Right hindlimb (tissue), 1 donor: ENCODE results near the gene REL.
"Not testable (repeated sequence)": the region's sequence is repeated elsewhere in the genome, so short reads cannot be mapped to it uniquely, and the experiment has no call there.

Experiments used
- DNase-seq: peaks from one replicate; pipeline ENCODE4 v3.0.0-alpha.2; 2018

Gene REL

GRCh38 chr2:60868589-60869273 lies 12.6 kb upstream of the REL start:
- no peak for DNase-seq

- no peak for DNase-seq
These were observed 8.9 kb upstream of the REL start for GRCh38 chr2:60872510-60872928.

GRCh38 chr2:60873381-60873780 lies 8.0 kb upstream of the REL start:
- no peak for DNase-seq

GRCh38 chr2:60875520-60875919 lies 5.9 kb upstream of the REL start:
- DNase-seq, result no peak

GRCh38 chr2:60880643-60881046 lies 729 bp upstream of the REL start:
- no peak for DNase-seq

DNA sequence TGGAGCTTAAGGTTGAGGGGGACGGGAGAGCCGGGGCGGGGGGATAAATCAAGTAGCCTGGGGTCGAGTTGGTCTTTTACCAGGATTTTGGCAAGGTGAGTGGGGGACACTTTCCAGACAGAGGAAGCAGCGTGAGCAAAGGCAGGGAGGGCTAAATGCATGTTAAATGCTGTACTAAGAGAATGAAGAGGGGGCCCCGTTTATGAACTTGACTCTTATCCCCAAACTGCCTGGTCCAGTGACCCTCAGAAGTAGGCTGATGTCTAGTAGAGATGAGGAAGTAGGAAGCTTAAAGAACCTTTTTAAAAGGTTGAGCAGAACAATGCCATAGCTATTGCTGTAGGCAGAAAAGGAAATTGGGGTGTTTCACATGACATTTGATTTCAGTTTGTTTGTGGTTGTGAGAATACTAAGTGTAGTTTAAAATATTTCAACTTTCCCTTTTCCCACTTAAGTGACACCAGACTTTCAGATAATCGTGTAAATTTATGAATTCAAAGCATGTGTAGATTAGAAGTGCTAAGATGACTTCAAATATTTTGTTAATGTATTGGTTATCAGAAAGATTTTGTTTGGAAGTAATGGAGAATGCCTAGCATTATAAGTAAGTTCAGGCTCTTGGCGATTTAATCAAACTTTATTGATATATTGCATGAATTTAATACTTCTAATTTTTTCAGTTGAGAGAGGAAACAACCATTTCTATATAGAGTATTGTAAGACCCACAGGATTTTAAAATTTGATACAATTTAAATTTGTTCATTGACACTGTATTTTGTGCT lies 1.8 kb downstream of the REL start:
- DNase-seq, result peak; percentile 23

DNA sequence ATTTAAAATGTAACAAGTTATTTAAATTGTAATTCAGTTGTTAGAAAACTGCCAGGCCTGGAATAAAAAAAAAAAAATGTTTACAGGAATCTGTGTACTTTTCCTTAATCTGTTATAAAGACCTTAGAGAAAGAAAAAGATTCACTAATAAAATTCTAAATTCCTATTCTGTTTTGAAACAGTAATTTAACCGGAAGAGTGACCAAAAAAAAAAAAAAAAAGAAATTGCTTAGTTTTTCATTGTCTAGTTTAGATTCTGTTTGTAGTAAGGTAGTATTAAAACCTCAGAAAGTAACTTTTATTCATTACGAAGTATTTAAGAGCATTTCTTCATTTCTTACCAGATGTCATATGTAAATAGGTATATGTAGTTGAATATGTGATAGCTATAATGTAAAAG lies 2.5 kb downstream of the REL start:
- no peak for DNase-seq

DNA sequence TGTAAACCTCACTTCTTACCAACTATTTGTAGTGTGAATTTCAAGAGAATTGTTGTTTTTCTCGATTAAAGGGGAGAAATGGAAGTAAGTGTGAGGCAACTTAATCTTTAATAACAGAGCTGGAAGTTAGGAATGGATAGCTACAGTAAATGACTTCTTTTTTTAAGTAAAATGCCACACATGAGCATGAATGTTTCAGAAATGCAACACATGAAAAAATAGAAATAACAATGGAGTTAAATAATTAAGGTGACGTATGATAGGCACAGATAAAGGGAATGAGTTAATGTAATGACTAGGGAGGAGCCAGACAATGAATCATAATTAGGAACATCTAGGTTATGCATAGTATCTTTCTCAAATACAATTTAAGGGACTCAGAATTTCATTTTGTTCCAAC lies 3.4 kb downstream of the REL start:
- DNase-seq, result no peak

DNA sequence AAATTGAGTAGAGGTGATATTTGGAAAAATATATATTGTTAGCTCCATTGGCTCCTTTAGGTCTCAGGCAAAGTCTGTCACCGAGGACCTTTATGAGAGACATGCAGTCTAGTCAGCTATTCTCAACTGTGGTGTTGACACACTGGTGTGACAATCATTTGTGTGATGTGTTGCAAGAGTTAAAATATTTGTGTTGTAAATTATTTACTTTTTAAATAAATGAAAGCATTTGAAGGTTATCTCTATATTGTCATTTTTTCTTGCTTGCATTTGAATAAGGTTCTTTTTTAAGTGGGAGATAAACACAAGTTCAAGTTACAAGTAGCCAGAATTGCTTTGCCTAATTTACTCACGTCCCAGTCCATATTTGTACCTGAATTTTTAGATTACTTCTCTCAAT lies 4.3 kb downstream of the REL start:
- DNase-seq, result no peak

GRCh38 chr2:60886991-60887390 lies 5.6 kb downstream of the REL start:
- no peak for DNase-seq

DNA sequence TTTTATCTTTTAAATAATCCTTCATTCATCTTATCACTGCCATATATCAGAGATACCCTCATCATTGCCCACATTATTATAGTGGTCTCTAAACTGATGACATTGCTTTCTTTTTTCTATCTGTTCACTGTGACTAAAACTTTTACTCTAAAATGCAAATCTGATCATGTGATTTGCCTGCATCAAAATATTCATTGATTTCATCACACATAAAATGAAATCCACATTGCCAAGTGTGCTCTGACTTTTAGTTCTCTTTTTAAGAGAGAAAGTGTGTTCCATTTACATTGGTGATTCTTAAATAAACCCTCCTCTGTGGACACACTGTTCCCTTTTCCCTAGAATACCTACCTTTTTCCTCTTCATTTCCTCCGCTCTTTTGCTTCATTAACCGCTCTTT lies 7.5 kb downstream of the REL start:
- no peak for DNase-seq

DNA sequence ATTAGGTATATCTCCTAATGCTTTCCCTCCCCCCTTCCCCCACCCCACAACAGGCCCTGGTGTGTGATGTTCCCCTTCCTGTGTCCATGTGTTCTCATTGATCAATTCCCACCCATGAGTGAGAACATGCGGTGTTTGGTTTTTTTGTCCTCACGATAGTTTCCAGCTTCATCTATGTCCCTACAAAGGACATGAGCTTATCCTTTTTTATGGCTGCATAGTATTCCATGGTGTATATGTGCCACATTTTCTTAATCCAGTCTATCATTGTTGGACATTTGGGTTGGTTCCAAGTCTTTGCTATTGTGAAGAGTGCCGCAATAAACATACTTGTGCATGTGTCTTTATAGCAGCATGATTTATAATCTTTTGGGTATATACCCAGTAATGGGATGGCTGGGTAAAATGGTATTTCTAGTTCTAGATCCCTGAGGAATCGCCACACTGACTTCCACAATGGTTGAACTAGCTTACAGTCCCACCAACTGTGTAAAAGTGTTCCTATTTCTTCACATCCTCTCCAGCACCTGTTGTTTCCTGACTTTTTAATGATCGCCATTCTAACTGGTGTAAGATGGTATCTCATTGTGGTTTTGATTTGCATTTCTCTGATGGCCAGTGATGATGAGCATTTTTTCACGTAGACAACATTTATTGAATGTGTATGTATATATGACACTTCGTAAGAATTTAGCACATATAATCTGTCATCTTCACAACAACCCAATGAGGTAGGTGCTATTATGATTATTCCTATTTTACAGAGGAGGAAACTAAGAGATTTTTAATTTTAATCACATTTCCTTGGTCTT lies 8.4 kb downstream of the REL start:
- DNase-seq, result not testable (repeated sequence)

DNA sequence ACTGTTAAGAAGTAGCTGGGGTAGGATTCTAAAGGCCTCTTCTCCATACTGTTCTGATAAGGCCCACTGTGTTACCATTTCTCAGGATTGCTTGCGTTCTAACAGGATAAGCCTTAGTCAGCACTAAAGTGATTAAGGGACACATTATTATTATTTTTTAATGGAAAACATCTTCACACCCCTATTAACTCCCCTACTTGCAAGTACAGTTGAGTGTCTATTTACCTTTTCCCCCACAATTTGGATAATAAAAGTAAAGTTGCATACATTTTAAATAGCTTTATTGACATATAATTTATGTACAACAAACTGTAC lies 9.0 kb downstream of the REL start:
- DNase-seq, result no peak

GRCh38 chr2:60891180-60891579 lies 9.8 kb downstream of the REL start:
- no peak for DNase-seq

DNA sequence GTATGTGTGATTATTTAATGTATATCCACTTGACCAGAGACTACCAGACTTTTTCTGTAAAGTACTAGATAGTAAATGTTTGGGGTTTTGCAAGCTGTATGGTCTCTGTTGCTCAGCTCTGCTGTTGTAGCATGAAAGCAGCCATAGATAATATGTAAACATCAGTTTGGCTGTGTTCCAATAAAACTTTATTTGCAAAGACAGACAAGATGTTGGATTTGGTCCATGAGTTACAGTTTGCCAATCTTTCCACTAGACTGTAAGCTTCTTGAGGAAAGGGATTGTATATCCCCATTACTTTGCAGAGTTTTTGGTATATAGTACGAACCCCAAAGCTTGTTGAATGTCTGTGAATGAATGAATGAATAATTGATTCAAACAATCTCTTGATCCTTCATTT lies 17.2 kb downstream of the REL start:
- DNase-seq, result no peak

DNA sequence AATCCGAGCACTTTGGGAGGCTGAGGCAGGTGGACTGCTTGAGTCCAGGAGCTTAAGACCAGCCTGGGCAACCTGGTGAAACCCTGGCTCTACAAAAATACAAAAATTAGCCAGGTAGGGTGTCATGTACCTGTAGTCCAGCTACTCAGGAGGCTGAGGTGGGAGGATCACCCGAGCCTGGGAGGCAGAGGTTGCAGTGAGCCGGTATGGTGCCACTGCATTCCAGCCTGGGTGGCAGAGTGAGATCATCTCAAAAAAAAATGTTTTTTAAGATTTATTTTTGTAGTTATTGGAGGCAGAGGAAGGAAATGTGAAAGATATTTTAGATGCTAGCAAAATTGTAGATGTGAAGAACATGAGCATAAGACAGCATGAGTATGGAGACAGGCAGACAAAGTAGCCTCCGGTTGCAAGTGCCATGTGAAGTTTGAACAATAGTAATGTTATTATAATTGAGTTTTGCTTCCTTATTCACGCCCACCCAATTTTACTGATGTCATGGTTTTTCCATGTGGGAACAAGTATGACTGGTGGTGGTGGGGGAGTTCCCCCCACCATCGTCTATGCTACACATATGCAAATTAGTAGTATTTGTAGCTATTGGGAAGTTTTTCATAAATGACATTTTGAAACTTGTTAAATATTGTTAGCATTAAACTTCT lies 18.0 kb downstream of the REL start:
- DNase-seq, result no peak

- DNase-seq, result no peak
These were observed 18.5 kb downstream of the REL start for GRCh38 chr2:60899892-60900249.

GRCh38 chr2:60901296-60901695 lies 19.9 kb downstream of the REL start:
- DNase-seq, result not testable (repeated sequence)

DNA sequence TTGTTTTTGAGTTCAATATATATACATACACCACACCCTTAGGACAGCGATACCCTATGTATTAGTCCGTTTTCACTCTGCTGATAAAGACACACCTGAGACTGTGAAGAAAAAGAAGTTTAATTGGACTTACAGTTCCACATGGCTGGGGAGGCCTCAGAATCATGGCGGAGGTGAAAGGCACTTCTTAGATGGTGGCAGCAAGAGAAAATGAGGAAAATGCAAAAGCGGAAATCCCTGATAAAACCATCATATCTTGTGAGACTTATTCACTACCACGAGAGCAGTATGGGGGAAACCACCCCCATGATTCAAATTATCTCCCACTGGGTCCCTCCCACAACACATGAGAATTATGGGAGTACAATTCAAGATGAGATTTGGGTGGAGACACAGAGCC lies 24.5 kb downstream of the REL start:
- not testable (repeated sequence) for DNase-seq

GRCh38 chr2:60906395-60906794 lies 25.0 kb downstream of the REL start:
- no peak for DNase-seq

GRCh38 chr2:60907329-60907728 lies 26.0 kb downstream of the REL start:
- no peak for DNase-seq

- DNase-seq, result no peak
These were observed 44.8 kb downstream of the REL start for GRCh38 chr2:60925994-60926740.
